ENCODE results near the gene HBB.

Gene HBB

DNA sequence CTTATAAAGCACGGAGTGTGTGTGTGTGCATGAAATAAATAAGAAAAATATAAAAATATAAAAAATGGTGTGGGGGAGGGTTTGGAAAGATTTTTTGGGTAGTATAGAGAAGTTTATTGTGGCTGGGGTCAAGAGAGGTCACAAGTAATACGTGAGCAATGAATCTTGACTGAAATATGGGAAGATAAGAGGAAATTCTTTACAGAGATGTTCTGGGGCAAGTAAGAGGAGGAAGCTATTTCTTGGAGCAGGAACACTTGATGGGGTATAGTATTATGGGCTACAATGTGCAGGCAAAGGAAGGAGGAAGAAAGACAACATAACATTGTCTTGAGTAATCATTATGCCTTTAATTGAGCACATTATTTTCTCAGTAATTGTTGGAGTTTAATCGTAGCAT lies 5.3 kb upstream of the HBB start:
- Histone ChIP-seq H3K27me3 (ENCODE audit: control insufficient read depth, insufficient read depth, low read length) (no peaks in the 10 kb centered on the region), H3K4me3 (ENCODE audit: low read length) (no peak overlapping the region), H3K36me3 (ENCODE audit: control insufficient read depth, insufficient read depth, low read length) (no peaks in the 10 kb centered on the region), H3K9ac (ENCODE audit: low read length) (no peak overlapping the region), H3K9me3 (ENCODE audit: control insufficient read depth, low read length) (no peaks in the 10 kb centered on the region), H3K4me1 (ENCODE audit: control insufficient read depth, insufficient read depth, low read length) (no peaks in the 10 kb centered on the region)

DNA sequence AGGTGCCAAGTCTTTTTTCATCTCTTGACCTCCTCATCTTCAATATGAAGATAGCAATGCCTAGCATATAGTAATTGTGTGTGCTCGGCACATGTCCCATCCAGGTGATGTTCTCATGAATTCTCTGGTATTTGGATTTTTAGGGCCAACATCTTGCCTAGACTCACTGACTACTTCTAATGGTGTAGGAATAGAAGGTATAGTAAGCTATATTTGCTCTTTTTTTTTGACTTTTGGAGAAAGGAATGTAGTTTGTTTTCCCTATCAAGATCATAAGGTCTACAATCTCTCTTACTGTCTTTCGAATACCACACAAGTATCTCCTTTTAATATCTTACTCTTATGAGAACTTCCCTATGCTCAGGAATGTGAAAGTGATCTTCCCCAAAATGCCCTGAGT lies 4.2 kb upstream of the HBB start:
- Histone ChIP-seq H3K9ac (ENCODE audit: low read length) (no peak overlapping the region), H3K9me3 (ENCODE audit: control insufficient read depth, low read length) (no peaks in the 10 kb centered on the region), H3K4me3 (ENCODE audit: low read length) (no peak overlapping the region), H3K36me3 (ENCODE audit: control insufficient read depth, insufficient read depth, low read length) (no peaks in the 10 kb centered on the region), H3K4me1 (ENCODE audit: control insufficient read depth, insufficient read depth, low read length) (no peaks in the 10 kb centered on the region), H3K27me3 (ENCODE audit: control insufficient read depth, insufficient read depth, low read length) (no peaks in the 10 kb centered on the region)

DNA sequence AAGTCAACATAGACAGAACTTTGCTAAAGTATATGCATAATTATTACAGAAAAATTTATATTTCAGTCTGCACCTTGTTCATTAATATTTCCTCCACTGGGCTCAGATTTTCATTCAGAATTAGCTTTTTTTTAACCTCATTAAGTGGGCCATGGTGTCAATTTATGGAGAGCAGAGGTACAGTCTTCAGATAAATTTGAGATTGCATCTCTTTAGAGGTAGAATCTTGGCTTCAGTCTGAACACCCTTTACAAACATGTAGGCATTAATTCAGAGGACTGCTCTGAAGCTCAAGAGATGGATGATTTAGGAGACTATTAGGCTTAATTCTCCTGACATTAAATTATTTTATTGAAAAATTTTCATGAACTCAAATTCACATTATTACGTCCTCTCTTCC lies 3.4 kb upstream of the HBB start:
- H3K4me1 ChIP-seq (ENCODE audit: control insufficient read depth, insufficient read depth, low read length) = no peaks in the 10 kb centered on the region
- no peaks in the 10 kb centered on the region for H3K9me3 ChIP-seq (ENCODE audit: control insufficient read depth, low read length)
- H3K9ac ChIP-seq (ENCODE audit: low read length) = no peak overlapping the region
- no peaks in the 10 kb centered on the region for H3K36me3 ChIP-seq (ENCODE audit: control insufficient read depth, insufficient read depth, low read length)
- H3K27me3 ChIP-seq (ENCODE audit: control insufficient read depth, insufficient read depth, low read length) = no peaks in the 10 kb centered on the region
- no peak overlapping the region for H3K4me3 ChIP-seq (ENCODE audit: low read length)

- no peaks in the 10 kb centered on the region for H3K36me3 ChIP-seq (ENCODE audit: control insufficient read depth, insufficient read depth, low read length)
- no peak overlapping the region for H3K4me3 ChIP-seq (ENCODE audit: low read length)
- H3K27me3 ChIP-seq (ENCODE audit: control insufficient read depth, insufficient read depth, low read length) = no peaks in the 10 kb centered on the region
- no peaks in the 10 kb centered on the region for H3K9me3 ChIP-seq (ENCODE audit: control insufficient read depth, low read length)
- no peaks in the 10 kb centered on the region for H3K4me1 ChIP-seq (ENCODE audit: control insufficient read depth, insufficient read depth, low read length)
- no peak overlapping the region for H3K9ac ChIP-seq (ENCODE audit: low read length)
These were observed 2.9 kb upstream of the HBB start for GRCh38 chr11:5229796-5230195.

- Histone ChIP-seq H3K9ac (ENCODE audit: low read length) (no peak overlapping the region), H3K4me1 (ENCODE audit: control insufficient read depth, insufficient read depth, low read length) (no peaks in the 10 kb centered on the region)
These were observed 2.5 kb upstream of the HBB start for GRCh38 chr11:5229356-5229755.

DNA sequence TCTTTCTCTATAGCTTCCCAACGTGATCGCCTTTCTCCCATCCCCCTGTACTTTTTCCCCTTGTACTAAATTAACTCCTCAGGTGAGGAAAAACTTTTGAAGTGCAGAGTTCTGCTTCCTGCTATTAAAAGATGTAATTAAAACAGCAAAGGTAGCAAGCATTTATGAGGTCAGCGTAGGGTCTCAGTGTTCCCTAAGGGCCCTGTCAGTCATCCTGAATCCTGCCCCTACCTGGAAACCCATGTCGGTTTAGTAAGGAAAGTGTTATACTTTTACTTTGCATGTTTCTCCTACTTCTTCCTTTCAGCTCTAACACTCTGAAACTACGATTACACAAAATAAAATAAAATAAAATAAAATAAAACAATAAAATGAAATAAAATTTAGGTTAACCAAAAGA lies 1.3 kb upstream of the HBB start:
- Histone ChIP-seq H3K36me3 (ENCODE audit: control insufficient read depth, insufficient read depth, low read length) (no peaks in the 10 kb centered on the region), H3K9me3 (ENCODE audit: control insufficient read depth, low read length) (no peaks in the 10 kb centered on the region), H3K9ac (ENCODE audit: low read length) (no peak overlapping the region), H3K27me3 (ENCODE audit: control insufficient read depth, insufficient read depth, low read length) (no peaks in the 10 kb centered on the region), H3K4me1 (ENCODE audit: control insufficient read depth, insufficient read depth, low read length) (no peaks in the 10 kb centered on the region), H3K4me3 (ENCODE audit: low read length) (no peak overlapping the region)

More at GRCh38 chr11:5229356-5229755, 2.5 kb upstream of the HBB start:
- no peaks in the 10 kb centered on the region for H3K9me3 ChIP-seq (ENCODE audit: control insufficient read depth, low read length)
- H3K4me3 ChIP-seq (ENCODE audit: low read length) = no peak overlapping the region
- H3K27me3 ChIP-seq (ENCODE audit: control insufficient read depth, insufficient read depth, low read length) = no peaks in the 10 kb centered on the region
- H3K36me3 ChIP-seq (ENCODE audit: control insufficient read depth, insufficient read depth, low read length) = no peaks in the 10 kb centered on the region

- Histone ChIP-seq H3K9me3 (ENCODE audit: control insufficient read depth, low read length) (no peaks in the 10 kb centered on the region), H3K27me3 (ENCODE audit: control insufficient read depth, insufficient read depth, low read length) (no peaks in the 10 kb centered on the region), H3K9ac (ENCODE audit: low read length) (no peak overlapping the region), H3K4me1 (ENCODE audit: control insufficient read depth, insufficient read depth, low read length) (no peaks in the 10 kb centered on the region), H3K36me3 (ENCODE audit: control insufficient read depth, insufficient read depth, low read length) (no peaks in the 10 kb centered on the region), H3K4me3 (ENCODE audit: low read length) (no peak overlapping the region)
These were observed 810 bp upstream of the HBB start for GRCh38 chr11:5227681-5228080.

GRCh38 chr11:5225480-5225871 lies 1.4 kb downstream of the HBB start:
- H3K27me3 ChIP-seq (ENCODE audit: control insufficient read depth, insufficient read depth, low read length) = no peaks in the 10 kb centered on the region
- H3K9me3 ChIP-seq (ENCODE audit: control insufficient read depth, low read length) = no peaks in the 10 kb centered on the region
- no peaks in the 10 kb centered on the region for H3K4me1 ChIP-seq (ENCODE audit: control insufficient read depth, insufficient read depth, low read length)
- no peaks in the 10 kb centered on the region for H3K36me3 ChIP-seq (ENCODE audit: control insufficient read depth, insufficient read depth, low read length)
- H3K9ac ChIP-seq (ENCODE audit: low read length) = no peak overlapping the region
- H3K4me3 ChIP-seq (ENCODE audit: low read length) = no peak overlapping the region

DNA sequence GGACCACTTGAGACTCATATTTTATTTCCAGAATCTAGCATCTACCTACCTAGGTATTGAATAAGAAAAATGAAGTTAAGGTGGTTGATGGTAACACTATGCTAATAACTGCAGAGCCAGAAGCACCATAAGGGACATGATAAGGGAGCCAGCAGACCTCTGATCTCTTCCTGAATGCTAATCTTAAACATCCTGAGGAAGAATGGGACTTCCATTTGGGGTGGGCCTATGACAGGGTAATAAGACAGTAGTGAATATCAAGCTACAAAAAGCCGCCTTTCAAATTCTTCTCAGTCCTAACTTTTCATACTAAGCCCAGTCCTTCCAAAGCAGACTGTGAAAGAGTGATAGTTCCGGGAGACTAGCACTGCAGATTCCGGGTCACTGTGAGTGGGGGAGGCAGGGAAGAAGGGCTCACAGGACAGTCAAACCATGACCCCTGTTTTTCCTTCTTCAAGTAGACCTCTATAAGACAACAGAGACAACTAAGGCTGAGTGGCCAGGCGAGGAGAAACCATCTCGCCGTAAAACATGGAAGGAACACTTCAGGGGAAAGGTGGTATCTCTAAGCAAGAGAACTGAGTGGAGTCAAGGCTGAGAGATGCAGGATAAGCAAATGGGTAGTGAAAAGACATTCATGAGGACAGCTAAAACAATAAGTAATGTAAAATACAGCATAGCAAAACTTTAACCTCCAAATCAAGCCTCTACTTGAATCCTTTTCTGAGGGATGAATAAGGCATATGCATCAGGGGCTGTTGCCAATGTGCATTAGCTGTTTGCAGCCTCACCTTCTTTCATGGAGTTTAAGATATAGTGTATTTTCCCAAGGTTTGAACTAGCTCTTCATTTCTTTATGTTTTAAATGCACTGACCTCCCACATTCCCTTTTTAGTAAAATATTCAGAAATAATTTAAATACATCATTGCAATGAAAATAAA lies 2.1 kb downstream of the HBB start:
- no peaks in the 10 kb centered on the region for H3K4me1 ChIP-seq (ENCODE audit: control insufficient read depth, insufficient read depth, low read length)

GRCh38 chr11:5223686-5224085 lies 3.2 kb downstream of the HBB start:
- Histone ChIP-seq H3K4me1 (ENCODE audit: control insufficient read depth, insufficient read depth, low read length) (no peaks in the 10 kb centered on the region), H3K4me3 (ENCODE audit: low read length) (no peak overlapping the region), H3K9me3 (ENCODE audit: control insufficient read depth, low read length) (no peaks in the 10 kb centered on the region), H3K9ac (ENCODE audit: low read length) (no peak overlapping the region), H3K27me3 (ENCODE audit: control insufficient read depth, insufficient read depth, low read length) (no peaks in the 10 kb centered on the region), H3K36me3 (ENCODE audit: control insufficient read depth, insufficient read depth, low read length) (no peaks in the 10 kb centered on the region)

More for the DNA sequence above, 2.1 kb downstream of the HBB start:
- Histone ChIP-seq H3K4me3 (ENCODE audit: low read length) (no peak overlapping the region), H3K9me3 (ENCODE audit: control insufficient read depth, low read length) (no peaks in the 10 kb centered on the region), H3K9ac (ENCODE audit: low read length) (no peak overlapping the region), H3K36me3 (ENCODE audit: control insufficient read depth, insufficient read depth, low read length) (no peaks in the 10 kb centered on the region), H3K27me3 (ENCODE audit: control insufficient read depth, insufficient read depth, low read length) (no peaks in the 10 kb centered on the region)

DNA sequence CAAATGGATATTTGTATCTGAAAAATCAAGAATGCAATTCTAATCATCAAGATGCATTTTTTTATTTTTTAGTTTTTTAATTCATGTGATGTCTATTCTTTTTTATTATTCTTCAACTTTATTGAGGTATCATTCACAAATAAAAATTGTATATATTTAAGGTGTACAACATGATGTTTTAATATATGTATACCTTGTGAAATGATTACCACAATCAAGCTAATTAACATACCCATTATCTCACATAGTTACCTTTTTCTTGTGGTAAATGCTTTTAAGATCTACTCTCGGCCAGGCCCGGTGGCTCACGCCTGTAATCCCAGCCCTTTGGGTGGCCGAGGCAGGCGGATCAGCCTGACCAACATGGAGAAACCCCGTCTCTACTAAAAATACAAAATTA lies 3.7 kb downstream of the HBB start:
- H3K9ac ChIP-seq (ENCODE audit: low read length) = no peak overlapping the region
- no peaks in the 10 kb centered on the region for H3K9me3 ChIP-seq (ENCODE audit: control insufficient read depth, low read length)
- no peaks in the 10 kb centered on the region for H3K4me1 ChIP-seq (ENCODE audit: control insufficient read depth, insufficient read depth, low read length)
- no peak overlapping the region for H3K4me3 ChIP-seq (ENCODE audit: low read length)
- H3K36me3 ChIP-seq (ENCODE audit: control insufficient read depth, insufficient read depth, low read length) = no peaks in the 10 kb centered on the region
- H3K27me3 ChIP-seq (ENCODE audit: control insufficient read depth, insufficient read depth, low read length) = no peaks in the 10 kb centered on the region

DNA sequence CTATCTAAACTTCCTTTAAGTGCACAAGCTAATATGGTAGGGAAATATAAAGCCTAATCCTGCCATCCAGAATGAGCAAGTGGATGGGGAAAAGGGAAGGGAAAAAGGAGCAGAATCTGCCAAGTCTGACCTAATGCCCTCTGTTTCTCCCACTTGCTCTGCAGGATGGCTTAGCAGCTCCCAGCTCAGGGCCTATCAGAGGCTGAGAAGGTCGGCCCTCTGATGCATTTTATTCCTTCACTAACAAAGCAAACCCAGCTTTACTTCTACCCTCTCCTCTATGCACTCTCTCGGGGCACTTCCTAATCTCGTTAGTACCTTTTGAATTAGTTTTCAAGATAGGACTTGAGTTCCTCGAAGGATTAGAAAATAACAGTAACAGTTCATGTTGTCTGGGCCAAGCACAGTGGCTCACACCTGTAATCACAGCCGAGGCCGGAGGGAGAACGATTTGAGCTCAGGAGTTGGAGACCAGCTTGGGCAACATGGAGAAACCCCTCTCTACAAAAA lies 16.4 kb downstream of the HBB start:
- Histone ChIP-seq H3K27me3 (ENCODE audit: control insufficient read depth, insufficient read depth, low read length) (no peaks in the 10 kb centered on the region), H3K36me3 (ENCODE audit: control insufficient read depth, insufficient read depth, low read length) (no peaks in the 10 kb centered on the region), H3K4me1 (ENCODE audit: control insufficient read depth, insufficient read depth, low read length) (peaks cover 8% of the 10 kb centered on the region), H3K4me3 (ENCODE audit: low read length) (no peak overlapping the region), H3K9ac (ENCODE audit: low read length) (no peak overlapping the region), H3K9me3 (ENCODE audit: control insufficient read depth, low read length) (no peaks in the 10 kb centered on the region)

All from mucosa of stomach (tissue), 1 donor.